Measurements from ENCODE around the gene KLHL40.
"Not testable (repeated sequence)": the region's sequence is repeated elsewhere in the genome, so short reads cannot be mapped to it uniquely, and the experiment has no call there.

Gene KLHL40

DNA sequence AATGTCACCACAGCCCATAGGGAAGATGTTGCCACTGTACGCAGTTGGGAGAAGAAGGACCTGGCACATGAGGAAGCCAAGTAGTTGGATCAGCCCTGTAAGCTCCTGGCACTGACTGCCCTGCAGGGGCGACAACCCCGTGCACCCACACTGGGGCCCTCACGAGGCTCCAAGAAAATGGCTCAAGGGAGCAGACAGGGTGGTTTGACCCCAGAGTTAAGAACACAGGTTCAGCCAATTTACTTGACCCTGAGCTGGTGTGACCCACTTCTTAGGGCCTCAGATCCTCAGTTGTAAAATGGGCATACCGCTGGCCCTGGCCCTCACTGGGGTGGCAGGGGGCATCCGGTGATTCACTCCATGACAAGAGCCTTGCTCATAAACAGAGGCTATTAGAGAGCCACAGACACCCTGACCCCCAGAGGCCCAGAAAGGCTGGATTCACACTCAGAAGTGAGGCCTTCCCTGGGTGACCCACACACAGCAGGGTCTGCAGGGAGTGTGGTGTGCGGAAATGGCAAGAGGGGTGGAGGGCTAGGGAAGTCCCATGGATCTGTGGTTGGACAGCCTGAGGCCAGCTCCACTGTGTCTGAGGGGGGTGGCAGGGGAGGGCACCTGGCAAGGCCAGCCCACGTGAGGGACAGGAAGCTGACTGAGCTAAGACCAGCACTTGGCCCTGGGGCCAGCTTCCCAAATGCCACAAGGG lies 19.0 kb downstream of the KLHL40 start:
- no peak for DNase-seq (ENCODE audit: low read depth)

- no peak for DNase-seq (ENCODE audit: low read depth)
Observed at GRCh38 chr3:42705058-42705767, 19.9 kb downstream of the KLHL40 start.

GRCh38 chr3:42705962-42706585 lies 20.7 kb downstream of the KLHL40 start:
- no peak for DNase-seq (ENCODE audit: low read depth)

- DNase-seq (ENCODE audit: low read depth): no peak
Observed at GRCh38 chr3:42706721-42707619, 21.6 kb downstream of the KLHL40 start.

DNA sequence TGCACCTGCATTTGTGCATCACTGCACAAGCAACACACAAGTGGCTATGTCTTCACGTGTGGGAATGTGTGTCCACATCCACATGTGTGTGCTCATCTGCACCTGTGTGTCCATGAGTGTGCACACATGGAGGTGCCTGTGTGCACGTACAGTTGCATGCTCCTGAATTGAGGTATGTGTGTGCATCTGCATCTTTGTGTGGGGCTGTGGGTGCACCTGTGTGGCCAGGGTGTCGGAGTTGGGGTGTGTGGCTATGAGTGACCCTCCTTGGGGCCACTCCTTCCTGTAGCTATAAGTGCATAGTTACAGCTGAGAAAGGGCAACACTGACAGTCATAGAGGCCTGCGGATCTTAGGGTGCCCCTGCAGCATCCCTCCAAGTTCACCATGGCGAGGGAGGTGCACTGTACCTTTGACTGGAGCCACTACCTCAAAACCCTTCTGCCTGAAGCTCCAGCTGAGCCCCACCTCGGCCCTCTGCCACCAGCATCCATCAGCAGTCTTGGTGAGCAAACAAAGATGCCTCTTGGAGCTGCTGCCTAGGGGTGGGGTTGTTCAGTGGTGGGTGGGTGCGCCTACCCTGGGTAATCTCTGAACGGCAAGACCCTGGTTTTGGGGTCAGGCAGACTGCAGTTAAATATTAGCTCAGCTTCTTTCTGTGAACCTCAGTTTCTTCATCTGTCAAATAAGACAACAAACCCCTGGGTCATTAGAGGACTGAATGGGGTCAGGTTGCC lies 22.5 kb downstream of the KLHL40 start:
- DNase-seq (ENCODE audit: low read depth): no peak

DNA sequence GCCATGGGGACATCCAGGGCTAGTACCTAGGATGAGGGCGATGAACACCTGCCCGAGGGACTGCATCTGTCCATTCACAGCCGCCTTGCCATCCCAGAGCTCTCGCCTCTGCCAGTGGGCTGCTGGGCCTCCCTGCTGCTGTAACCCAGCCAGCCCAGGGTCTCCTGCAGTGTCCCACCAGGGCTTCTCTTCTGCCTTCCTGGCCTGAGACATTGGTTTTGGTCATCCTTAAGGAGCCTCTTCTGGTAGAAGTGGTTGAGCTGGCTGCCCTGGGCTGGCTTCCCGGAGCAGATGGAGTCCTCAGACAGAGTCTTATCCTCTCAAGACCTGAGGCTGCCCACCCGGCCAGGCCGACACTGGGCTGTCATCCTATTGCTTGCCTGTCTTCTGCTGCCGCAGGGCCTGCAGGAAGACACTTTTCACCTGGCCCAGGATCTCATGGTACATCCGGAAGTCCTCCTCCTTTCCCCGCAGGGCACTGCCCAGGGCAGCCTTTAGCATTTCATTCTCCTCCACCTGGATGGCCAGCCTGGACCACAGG lies 23.3 kb downstream of the KLHL40 start:
- no peak for DNase-seq (ENCODE audit: low read depth)

DNA sequence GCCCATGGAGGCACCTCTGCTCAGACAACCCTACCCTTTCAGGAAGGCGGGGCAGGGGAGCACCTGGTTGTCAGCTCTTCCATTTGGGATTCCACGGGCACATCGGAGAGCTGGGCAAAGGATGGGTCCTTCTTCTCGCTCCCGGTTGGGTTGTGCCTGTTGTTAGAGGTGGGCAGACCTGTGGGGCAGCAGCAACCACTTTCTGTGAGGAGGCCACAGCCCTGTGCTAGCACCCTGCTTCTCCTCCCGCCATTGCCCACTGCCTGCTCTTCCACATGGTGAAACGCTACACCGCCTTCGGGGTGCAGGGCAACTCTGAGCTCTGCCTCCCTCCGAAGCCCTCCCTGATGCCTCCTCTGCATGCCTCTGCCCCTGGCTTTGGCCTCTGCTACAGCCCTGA lies 24.3 kb downstream of the KLHL40 start:
- DNase-seq (ENCODE audit: low read depth): no peak

DNA sequence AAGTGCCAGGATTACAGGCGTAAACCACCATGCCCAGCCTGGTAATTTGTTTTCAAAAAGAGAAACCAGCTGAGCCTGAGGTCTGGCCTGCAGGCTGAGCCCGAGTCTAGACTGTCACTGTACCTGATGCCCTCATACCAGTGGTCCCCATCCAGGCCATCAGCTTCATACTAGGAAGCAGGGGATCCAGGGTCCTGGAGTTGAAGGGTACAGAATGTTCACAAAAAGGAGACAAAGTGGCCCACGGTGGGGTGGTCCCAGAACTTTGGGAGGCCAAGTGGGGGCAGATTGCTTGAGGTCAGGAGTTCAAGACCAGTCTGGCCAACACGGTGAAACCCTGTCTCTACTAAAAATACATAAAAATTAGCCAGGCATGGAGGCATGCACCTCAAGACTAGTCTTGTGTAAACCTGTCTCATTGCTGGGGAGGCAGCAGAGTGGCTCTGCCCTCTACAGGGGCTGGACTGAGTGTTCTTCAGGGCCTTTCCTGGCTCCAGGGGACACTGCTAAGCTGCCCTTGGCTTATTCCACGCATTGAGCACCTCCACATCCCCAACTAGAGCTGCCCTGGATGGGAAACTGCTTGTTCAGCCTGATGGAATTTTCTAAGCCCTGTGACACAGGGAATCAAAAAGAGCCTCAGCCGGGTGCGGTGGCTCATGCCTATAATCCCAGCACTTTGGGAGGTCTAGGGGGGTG lies 25.1 kb downstream of the KLHL40 start:
- no peak for DNase-seq (ENCODE audit: low read depth)

- no peak for DNase-seq (ENCODE audit: low read depth)
Observed at GRCh38 chr3:42711491-42712343, 26.4 kb downstream of the KLHL40 start.

DNA sequence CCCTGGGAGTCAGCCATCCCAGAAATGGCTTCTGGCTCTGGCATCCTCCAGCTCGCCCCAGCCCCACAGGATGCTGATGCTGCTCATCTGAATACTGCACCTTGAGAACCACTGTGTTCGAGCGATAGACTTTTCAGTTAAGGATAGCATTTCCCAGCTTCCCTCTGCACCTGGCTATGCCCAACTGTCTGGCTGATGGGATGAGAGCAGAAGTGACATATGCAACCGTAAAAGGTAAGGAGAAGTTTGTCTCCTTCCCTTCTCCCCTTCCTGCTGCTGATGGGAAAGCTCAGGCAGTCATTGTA lies 27.0 kb downstream of the KLHL40 start:
- no peak for DNase-seq (ENCODE audit: low read depth)

DNA sequence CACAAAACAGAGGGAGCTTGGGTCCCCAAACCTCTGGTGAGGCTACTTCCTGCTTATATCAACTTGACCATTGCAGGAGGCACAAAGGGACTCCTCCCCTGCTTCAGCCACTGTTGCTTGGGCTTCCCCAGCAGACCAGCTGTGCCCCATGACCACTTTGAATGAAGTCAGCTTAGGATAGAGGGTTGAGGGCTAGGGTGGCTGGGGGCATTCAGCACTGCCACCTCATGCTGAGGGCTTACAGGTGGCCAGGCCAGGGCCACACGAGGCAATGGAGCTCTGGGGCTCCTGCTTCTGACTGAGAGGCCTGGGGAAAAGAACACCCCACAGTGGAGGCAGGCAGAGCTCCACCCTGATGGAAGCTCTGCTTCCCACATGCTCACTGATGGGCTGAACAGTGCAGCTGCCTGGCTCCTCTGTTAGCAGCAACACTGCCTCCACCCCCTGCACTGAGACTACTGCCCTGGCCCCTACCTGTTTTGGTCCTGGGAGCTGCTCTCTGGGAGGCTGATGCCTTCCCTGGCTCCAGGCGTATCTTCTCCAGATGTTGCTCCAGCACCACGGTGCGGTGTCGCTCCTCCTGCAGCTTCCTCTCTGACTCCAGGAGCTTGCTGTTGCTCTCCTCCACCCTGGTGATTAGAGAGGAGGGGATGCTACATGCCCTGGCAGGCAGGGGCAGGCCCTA lies 27.5 kb downstream of the KLHL40 start:
- DNase-seq (ENCODE audit: low read depth): no peak

- no peak for DNase-seq (ENCODE audit: low read depth)
Observed at GRCh38 chr3:42713747-42714146, 28.4 kb downstream of the KLHL40 start.

- DNase-seq (ENCODE audit: low read depth): no peak
Observed at GRCh38 chr3:42714171-42714852, 29.0 kb downstream of the KLHL40 start.

GRCh38 chr3:42717306-42717705 lies 32.0 kb downstream of the KLHL40 start:
- no peak for DNase-seq (ENCODE audit: low read depth)

DNA sequence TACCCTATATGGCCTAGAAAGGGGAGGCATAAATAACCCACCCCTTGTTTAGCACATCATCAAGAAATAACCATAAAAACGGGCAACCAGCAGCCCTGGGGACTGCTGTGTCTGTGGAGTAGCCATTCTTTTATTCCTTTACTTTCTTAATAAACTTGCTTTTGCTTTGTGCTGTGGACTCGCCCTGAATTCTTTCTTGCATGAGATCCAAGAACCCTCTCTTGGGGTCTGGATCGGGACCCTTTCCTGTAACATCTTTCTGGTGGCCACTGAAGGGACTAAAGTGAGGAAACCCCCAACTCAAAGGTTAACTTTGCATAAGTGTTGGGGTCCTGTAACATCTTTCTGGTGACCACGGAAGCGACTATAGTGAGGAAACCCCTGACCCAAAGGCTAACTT lies 33.0 kb downstream of the KLHL40 start:
- DNase-seq (ENCODE audit: low read depth): no peak

DNA sequence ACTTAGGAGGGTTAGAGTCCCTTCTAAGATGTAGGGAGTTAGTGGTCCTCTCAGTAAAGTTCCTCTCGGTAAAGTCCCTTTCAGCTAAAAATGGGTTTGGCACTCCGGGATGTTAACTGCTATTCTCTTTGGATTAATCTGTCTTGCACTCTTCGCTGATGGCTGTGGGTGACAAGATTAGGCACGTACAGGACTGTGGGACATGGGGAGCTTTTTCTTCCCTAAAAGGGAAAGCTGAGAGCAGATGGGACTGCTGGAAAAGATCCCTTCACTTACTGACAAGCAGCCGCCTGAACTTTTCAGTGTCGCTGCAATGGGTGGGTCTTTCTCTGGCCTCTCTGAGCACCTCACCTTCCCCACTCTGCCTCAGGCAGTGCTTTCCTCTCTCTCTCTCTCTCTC lies 33.7 kb downstream of the KLHL40 start:
- DNase-seq (ENCODE audit: low read depth): no peak

DNA sequence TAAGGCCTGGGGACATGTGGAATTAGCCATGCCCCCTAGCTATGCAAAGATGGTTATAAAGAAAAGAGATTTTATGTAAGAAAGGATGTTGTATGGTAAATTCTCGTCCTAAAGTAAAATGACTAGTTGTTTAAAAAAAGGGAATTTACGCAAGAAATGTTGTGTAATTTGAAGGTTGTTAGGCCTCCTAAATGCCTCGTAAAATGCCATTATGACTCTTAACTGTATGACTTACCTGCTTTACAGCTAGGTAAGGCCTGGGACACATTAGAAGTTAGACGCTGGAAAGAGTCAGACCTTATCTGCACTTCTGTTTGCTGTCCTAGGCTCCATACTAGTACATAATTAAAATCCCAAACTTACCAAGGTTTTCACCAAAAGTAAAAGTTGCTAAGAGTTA lies 34.8 kb downstream of the KLHL40 start:
- DNase-seq (ENCODE audit: low read depth): no peak

DNA sequence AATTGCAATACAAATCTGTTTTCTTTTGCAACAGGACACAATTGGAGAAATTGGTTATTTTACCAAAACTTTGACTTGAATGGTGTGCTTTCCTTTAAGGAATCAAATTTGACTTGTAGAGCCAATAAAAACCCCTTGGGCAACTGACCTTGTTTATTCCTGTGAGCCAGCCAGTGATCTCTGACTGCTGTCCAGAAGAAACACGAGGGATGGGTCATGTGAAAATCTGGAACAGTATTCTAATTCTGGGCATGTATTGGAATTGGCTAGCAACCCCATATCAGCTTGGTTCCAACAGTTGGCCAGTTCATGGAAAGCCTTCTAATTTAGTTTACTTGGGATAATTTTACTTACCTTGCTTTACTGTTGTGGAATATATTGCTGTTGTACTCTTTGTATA lies 36.4 kb downstream of the KLHL40 start:
- DNase-seq (ENCODE audit: low read depth): no peak

DNA sequence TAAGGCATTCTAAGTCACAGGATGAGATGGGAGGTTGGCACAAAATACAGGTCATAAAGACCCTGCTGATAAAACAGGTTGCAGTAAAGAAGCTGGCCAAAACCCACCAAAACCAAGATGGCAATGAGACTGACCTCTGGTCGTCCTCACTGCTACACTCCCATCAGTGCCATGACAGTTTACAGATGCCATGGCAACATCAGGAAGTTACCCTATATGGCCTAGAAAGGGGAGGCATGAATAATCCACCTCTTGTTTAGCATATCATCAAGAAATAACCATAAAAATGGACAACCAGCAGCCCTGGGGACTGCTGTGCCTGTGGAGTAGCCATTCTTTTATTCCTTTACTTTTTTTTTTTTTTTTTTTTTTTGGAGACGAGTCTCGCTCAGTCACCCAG lies 37.1 kb downstream of the KLHL40 start:
- not testable (repeated sequence) for DNase-seq (ENCODE audit: low read depth)
